Loucy (cell line): Measurements from ENCODE around the gene SLC9A4.

Experiments used
- EZH2phosphoT487 ChIP-seq: fragments of 200-600 bp; IDR thresholded peaks from 2 replicates; pipeline ENCODE4 v1.6.1; 2018; ENCODE audit warnings: antibody characterized with exemption, mild to moderate bottlenecking, moderate library complexity, borderline replicate concordance
- TF ChIP-seq, protein P1 (sequence below): fragments of 200-600 bp; sonication (generic); conservative IDR thresholded peaks from 2 replicates; pipeline ENCODE4 v1.5.1; 2014; ENCODE audit warnings: mild to moderate bottlenecking, antibody characterized with exemption, low read length

DNA sequence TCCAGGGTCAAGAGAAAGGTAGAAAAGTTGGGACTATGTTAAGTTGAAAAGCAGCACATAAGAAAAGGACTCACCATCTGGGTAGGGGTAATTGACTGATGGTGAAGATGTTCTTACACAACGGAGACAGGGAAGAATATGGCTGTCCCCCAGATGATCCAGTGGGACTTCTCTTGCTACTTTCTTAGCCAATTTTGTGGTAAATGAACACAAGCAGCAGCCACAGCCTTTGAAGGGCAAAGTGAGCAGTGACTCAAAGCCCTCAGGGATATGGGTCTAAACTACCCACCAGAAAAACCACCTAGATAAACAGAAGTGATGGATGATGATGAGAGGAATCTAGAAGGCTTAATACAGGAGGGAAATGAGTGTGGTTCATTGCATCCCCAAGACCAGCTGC is 80.6 kb downstream of the SLC9A4 start:
- TF ChIP-seq, protein P1, sequence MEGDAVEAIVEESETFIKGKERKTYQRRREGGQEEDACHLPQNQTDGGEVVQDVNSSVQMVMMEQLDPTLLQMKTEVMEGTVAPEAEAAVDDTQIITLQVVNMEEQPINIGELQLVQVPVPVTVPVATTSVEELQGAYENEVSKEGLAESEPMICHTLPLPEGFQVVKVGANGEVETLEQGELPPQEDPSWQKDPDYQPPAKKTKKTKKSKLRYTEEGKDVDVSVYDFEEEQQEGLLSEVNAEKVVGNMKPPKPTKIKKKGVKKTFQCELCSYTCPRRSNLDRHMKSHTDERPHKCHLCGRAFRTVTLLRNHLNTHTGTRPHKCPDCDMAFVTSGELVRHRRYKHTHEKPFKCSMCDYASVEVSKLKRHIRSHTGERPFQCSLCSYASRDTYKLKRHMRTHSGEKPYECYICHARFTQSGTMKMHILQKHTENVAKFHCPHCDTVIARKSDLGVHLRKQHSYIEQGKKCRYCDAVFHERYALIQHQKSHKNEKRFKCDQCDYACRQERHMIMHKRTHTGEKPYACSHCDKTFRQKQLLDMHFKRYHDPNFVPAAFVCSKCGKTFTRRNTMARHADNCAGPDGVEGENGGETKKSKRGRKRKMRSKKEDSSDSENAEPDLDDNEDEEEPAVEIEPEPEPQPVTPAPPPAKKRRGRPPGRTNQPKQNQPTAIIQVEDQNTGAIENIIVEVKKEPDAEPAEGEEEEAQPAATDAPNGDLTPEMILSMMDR: no peak
- no peak for TF ChIP-seq EZH2phosphoT487
